ENCODE results near the gene NEURL1.

The NEURL1 gene

DNA sequence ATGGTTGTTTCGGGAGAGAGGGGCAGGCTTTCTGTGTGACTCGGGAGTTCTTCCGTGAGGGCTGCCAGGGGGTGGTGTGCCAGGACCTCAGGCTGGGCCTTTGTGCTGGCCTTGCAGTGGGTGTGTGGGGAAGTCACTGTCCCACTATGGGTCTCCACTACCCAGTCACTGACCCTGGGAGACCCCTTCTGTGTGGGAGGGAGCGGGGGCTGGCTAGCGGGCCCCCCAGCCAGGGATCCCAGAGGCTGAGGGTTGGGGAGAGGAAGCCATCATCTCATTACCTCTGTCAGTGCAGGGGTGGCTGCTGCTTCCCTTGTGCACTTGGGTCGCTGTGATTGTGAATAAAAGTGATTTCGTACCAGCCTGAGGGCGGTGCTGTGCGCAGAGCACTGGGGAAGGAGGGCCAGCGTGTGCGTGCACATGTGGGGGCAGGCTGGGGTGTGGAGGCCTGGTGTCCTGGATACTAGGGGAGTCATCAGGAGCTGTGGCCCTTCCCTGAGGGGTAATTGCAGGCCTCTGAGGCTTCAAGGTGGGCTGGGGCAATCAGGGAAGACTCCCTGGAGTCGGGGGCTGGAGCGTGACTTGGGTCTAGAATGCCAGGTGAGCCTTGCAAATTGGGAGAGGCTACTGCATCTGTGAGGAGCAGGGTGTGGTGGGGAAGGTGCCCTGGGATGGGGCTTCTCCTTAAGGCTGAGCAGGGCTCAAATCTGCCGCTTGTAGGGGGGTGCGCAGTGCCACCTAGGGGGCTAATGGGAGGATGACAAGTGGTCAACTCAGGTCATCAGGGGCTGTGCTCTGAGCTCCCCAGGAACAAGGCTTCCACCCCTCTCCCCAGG, 98.9 kb downstream of the NEURL1 start:
- no peak for TF ChIP-seq GATA2 (IDR thresholded peaks at IDR 0.05; ENCODE audit: low read depth, low read length)
- no peak for TF ChIP-seq GATA3 (IDR thresholded peaks at IDR 0.05; ENCODE audit: low read depth, low read length)

DNA sequence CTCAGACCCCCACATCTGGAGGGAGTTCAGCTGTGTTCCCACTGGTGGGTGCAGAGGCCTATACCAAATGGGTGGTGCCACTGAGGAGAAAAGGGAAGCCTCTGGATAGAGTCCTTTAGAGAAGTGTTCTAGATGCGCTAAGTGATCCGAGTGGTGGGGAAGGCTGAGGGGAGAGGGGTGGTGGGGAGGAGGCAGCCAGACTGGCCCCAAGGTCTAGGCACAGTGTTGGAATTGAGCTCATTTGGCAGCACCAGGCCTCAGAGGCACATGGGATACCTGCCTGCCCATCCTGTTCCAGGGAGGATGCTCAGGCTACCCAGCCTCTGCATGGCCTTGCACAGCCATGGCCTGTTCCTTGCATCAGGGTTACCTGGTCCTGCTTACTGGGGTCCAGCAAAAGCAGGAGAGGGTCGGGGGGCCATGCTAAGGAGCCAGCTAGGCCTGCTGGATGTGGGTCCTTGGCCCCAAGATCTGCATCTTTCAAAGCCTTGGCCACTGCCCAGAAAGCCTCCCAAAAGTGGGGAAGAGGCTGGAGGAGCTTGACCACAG, 99.6 kb downstream of the NEURL1 start:
- TF ChIP-seq GATA3 (IDR thresholded peaks at IDR 0.05; ENCODE audit: low read depth, low read length) (no peak), GATA2 (IDR thresholded peaks at IDR 0.05; ENCODE audit: low read depth, low read length) (no peak)

DNA sequence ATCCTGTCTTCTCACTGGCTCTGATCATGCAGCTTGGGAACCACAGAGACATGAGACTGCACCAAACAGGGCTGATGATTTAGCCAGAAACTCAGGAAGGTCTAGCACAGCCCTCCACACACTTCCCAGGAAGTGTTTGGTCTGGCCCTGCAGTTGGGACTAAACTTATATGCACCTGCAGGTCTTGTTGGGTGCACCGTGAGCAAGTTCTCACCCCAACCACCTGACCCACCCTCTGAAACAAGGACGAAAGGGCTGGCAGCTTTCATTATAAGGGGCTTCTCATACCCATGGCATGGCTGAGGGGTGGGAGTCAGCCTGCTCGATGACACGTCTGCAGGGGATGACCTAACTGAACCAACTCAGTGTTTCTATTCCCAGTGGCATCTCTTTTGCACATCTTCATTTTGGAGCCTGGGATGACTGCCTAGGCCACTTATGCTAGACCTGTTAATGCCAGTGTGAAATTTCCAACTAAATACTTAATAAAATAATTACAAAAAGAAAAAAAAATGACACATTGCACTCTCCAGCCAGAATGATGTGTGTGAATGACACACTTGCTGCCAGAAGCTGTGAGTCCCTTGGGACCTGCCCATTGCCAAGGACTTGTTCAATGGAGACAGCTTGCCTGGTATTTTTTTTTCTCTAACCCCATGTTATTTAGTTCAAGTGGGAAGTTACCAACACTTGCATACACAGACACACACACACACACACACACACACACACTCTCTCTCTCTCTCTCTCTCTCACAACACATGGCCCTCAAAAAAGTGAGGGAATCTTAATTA, 102.6 kb downstream of the NEURL1 start:
- TF ChIP-seq GATA3 (IDR thresholded peaks at IDR 0.05; ENCODE audit: low read depth, low read length) (no peak), GATA2 (IDR thresholded peaks at IDR 0.05; ENCODE audit: low read depth, low read length) (no peak)

GRCh38 chr10:103597003-103597402, 103.5 kb downstream of the NEURL1 start:
- TF ChIP-seq GATA2 (IDR thresholded peaks at IDR 0.05; ENCODE audit: low read depth, low read length): no peak
- TF ChIP-seq GATA3 (IDR thresholded peaks at IDR 0.05; ENCODE audit: low read depth, low read length): no peak

DNA sequence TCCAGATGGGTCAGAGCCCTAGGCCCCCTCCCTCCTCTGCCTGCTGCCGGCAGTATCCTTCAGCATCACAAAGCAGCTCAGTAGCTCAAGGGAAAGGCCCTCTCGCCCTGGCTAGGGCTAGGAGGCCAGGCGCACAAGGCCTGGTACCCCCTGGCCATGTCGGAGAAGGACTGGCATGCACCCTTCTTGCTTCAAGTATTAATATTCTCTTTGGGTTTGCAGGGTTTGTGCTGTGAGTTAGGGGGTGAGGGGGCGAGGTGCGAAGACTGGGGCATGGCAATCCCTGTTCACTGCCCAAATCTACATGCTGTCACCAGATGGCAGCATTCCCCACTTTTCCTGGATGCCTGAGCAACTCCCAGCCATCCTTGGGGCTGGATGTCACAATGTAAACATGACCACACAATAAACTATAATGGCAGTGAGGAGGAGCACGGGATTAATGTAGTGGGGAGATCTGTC, 105.2 kb downstream of the NEURL1 start:
- TF ChIP-seq GATA3 (IDR thresholded peaks at IDR 0.05; ENCODE audit: low read depth, low read length): no peak
- TF ChIP-seq GATA2 (IDR thresholded peaks at IDR 0.05; ENCODE audit: low read depth, low read length): no peak

GRCh38 chr10:103599211-103599610, 105.7 kb downstream of the NEURL1 start:
- TF ChIP-seq GATA2 (IDR thresholded peaks at IDR 0.05; ENCODE audit: low read depth, low read length) (no peak), GATA3 (IDR thresholded peaks at IDR 0.05; ENCODE audit: low read depth, low read length) (no peak)

- no peak for TF ChIP-seq GATA3 (IDR thresholded peaks at IDR 0.05; ENCODE audit: low read depth, low read length)
- no peak for TF ChIP-seq GATA2 (IDR thresholded peaks at IDR 0.05; ENCODE audit: low read depth, low read length)
Observed at GRCh38 chr10:103599907-103600306, 106.4 kb downstream of the NEURL1 start.

DNA sequence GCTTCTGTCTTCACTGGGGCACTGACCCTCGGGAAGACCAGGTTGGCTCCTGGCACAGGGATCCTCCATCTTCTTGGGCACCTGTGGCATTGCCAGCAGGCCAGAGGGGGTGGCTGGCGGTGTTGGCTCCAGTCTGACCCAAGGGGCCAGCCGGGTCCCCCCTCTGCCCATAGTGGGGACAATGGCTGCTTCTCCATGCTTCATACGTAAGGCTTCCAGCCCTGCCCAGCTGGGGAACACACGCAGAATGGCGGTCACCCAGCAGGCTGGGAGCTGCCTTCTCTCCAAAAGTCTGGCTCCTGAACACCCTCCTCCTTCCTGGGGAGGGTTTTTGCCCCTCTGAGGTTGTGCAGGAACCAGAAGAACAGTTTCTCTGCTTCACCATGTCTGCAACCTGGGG, 106.8 kb downstream of the NEURL1 start:
- TF ChIP-seq GATA2 (IDR thresholded peaks at IDR 0.05; ENCODE audit: low read depth, low read length) (no peak), GATA3 (IDR thresholded peaks at IDR 0.05; ENCODE audit: low read depth, low read length) (no peak)

- TF ChIP-seq GATA2 (IDR thresholded peaks at IDR 0.05; ENCODE audit: low read depth, low read length): no peak
- TF ChIP-seq GATA3 (IDR thresholded peaks at IDR 0.05; ENCODE audit: low read depth, low read length): no peak
Observed at GRCh38 chr10:103600956-103601569, 107.6 kb downstream of the NEURL1 start.

- TF ChIP-seq GATA3 (IDR thresholded peaks at IDR 0.05; ENCODE audit: low read depth, low read length): no peak
Observed at GRCh38 chr10:103602028-103602851, 108.7 kb downstream of the NEURL1 start.

DNA sequence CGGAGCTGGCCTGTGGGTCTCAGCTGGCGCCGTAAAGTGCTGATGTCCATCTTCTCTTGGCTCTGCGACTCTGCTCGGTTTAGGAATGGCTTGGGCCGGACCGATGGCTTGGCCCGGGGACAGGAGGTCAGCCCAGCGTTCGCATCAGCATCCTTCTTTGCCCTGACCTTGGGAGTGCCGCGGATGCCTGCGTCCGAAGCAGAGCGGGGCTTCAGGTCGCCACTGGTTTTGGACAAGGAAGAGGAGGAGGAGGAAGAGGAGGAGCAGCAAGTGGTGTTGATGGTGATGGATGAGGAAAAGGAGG, 109.3 kb downstream of the NEURL1 start:
- no peak for TF ChIP-seq GATA2 (IDR thresholded peaks at IDR 0.05; ENCODE audit: low read depth, low read length)
- no peak for TF ChIP-seq GATA3 (IDR thresholded peaks at IDR 0.05; ENCODE audit: low read depth, low read length)

GRCh38 chr10:103603382-103603781, 109.9 kb downstream of the NEURL1 start:
- no peak for TF ChIP-seq GATA2 (IDR thresholded peaks at IDR 0.05; ENCODE audit: low read depth, low read length)
- TF ChIP-seq GATA3 (IDR thresholded peaks at IDR 0.05; ENCODE audit: low read depth, low read length): no peak

GRCh38 chr10:103605359-103606096, 112.0 kb downstream of the NEURL1 start:
- TF ChIP-seq GATA2 (IDR thresholded peaks at IDR 0.05; ENCODE audit: low read depth, low read length) (no peak), GATA3 (IDR thresholded peaks at IDR 0.05; ENCODE audit: low read depth, low read length) (no peak)

All from SH-SY5Y (cell line).